ENCODE measurements around the gene CTNNA1.

The CTNNA1 gene

GRCh38 chr5:138966236-138966985 lies 213.2 kb downstream of the CTNNA1 start:
- DNase-seq, result no peak

DNA sequence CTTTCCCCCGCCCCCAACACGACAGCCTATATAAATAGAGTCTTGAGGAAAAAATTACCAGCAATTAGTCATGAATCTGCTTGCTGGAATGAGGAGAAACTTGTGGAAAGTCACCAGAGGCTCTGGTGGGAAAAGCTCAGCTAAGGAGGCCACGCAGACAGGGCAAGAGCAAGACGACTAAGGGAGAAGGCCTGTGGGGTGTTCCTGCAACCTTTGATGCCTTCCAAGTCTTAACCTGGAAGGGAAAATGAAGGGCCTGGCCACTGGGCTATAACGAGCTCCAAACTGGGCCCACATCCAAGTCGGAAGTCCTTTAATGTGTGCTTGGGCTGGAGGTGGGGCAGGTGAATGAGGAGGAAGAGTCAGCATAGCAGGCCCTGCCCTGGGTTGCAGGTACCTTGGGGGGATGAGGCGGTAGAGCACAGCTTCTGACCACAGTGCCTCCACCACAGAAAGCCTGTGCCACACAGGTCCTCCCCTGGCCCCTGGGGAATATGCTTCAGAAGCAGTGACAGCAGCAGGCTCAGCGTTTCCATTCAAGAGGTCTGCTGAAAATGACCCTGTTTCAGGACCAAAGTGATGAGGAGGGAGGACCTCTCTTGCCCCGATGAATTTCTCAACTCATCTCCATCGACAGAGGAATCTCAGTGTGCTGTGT lies 214.7 kb downstream of the CTNNA1 start:
- DNase-seq, result no peak

GRCh38 chr5:138968601-138969000 lies 215.4 kb downstream of the CTNNA1 start:
- no peak for DNase-seq

DNA sequence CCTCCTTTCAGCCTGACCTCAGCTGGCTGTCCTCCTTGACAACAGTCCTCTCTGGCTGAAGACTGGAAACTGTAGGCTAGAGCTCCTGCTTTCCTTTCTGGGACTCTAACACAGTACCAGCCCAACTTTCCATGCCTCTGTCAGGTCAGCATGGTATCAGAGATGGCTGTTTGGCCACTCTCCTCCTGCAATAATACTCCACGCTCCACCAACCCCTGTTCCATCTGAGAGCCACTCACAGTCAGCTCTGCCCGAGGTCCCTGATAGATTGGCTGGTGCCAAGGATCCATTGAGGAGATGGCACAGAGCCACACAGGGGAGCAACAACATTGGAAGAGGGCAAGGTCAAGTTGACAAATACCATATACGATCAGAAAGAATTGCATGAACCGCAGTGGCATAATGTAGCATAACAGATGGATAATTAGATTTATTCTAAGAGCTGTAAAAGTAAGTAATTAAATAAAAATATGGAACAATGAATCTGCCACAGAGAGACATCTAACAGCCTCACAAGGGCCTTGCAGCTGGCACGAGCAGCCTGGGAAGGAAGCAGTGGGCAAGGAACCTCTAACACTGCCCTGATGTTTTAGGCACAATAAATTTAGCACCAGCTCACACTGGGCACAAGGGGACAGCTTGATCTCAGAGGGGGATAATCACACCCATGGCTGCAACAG lies 216.2 kb downstream of the CTNNA1 start:
- no peak for DNase-seq

- no peak for DNase-seq
Measured at GRCh38 chr5:138972230-138972629, 219.0 kb downstream of the CTNNA1 start.

GRCh38 chr5:138972836-138973235 lies 219.6 kb downstream of the CTNNA1 start:
- DNase-seq, result no peak

DNA sequence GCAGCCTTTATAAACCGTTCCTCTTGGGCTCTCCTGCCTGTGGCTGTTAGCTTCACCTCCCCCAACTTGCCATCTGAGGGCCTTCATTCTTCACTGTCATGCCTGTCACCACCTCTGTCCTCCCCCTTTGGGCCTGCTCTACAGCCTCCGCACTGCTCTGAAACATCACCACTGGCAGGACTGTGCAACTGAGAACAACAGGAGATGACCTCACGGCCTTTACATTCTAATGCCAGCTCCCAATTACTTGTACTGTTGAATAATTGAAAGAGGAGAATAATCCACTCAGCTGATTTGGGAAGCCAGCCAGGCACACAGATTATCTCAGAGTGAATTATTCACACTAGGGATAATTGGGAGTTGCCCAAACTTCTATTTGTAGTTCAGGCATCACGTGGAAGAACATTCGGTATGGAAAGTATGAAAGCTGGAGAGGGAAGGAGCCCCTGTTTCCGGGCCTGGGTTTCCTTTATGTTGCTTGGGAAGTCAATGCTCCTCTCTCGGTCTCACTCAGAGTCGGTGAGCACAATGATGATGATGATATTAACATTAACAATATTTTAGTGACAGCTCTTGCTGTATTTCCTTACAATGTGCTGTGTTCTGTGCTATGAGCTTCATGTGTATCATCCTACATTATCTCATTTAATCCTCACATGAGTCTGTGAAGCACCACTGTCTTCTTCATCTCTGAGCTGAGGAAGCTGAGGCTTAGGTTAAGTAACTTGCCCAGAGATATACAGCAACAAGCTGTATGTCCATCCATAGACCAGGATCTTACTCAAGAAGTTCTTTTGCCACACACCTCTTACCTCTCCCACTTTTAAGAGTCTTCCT lies 221.2 kb downstream of the CTNNA1 start:
- DNase-seq, result peak; percentile 50

DNA sequence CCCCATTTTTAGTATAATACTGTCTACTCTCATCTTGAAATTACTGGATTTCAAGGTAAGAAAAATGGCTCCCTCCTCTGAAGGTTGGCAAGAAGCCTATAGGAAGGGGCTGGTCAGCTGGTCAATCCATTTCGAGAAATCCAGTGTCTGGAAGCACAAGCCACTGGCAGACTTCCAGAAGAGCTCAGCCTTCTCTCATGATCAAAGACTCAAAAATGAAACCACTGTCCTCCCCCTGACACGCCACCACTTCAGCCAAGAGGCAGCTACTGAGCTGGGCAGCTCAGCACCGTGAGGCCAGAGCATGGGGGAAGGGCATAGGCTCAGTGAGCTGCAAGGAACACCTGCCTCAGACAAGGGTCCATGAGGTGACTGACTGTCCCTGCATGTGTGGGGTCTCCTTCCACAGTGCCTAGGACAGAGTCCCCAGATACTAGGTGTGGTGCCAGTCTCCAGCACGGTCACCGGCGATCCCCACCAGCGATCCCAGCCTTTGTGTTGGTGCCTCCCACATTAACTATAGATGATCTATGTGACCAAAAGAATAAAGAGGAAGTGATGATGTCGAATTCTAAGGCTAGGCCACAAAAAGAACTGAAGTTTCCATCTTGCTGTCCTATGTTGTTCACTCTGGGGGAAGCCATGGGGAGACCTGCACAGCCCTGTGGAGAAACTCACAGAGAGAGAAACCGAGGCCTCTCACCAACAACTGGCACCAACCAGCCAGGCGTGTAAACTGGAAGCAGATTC lies 222.0 kb downstream of the CTNNA1 start:
- DNase-seq, result no peak

GRCh38 chr5:138978080-138978479 lies 224.9 kb downstream of the CTNNA1 start:
- DNase-seq, result no peak

DNA sequence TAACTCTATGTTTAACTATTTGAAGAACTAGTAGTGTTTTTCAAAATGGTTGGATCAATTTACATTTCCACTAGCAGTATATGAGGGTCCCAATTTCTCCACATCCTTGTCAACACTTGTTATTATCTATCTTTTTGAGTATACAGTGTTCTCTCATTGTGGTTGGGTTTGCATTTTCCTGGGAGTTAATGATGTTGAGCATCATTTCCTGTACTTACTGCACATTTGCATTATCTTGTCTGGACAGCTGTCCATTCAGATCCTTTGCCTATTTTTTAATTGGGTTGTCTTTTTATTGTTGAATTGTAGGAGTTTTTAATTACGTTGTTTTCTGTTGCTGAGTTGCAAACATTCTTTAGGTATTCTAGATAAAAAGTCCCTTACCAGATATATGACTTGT lies 225.4 kb downstream of the CTNNA1 start:
- no peak for DNase-seq

DNA sequence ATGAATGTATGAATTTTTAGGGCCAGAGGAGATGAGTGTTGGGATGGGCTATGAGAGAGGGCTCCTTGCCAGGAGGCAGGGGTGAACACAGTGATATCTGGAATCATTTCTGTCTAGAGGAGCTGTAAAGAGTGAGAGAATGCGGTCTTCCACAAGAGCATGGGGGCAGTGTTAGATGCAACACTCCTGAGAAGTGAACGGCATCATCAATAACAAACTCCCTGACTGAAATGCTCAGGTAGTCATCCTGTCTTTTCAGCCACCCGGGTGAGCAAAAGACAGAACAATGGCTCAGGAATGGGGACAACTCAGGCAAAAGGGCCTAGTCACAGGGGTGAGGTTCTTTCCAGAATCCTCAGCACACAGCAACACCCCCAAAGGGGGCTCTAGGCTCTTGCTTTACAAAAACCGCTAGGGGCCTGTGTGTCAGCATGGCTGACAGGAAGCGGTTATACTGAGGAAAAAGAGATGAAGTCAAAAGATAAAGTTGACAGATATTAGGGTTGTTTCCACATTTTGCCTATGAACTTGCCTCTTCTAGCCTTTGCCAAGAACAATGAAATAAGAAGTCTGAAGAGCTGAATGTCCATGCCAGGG lies 226.6 kb downstream of the CTNNA1 start:
- DNase-seq, result no peak

GRCh38 chr5:138980441-138980840 lies 227.2 kb downstream of the CTNNA1 start:
- DNase-seq, result no peak

GRCh38 chr5:138981131-138981530 lies 227.9 kb downstream of the CTNNA1 start:
- no peak for DNase-seq

DNA sequence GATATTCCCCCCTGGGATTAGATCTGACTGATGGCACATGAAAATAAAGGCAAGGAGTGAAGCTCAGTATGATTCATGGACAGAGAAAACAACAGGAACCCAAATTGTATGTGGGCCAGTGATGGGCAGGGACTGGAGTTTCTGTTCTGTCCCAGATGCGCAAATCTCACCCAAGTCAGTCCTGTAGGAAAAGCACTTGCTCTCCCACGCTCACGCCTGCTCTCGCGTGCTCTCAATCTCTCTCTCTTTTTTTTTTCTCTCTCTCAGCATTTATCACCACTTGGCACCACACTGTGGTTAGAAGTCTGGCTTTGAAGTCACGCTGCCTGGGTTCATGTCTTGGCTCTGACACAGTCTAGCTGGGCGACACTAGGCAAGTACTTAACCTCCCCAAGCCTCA lies 228.4 kb downstream of the CTNNA1 start:
- no peak for DNase-seq

GRCh38 chr5:138983984-138984383 lies 230.8 kb downstream of the CTNNA1 start:
- DNase-seq, result no peak
